Stimulated activated CD8-positive, alpha-beta memory T cell treated with anti-CD3 and anti-CD28 coated beads, Interleukin-12 subunit alpha, Interleukin-12 subunit beta, amount 100 ng/mL, for 24 hours (primary cell): Measurements from ENCODE around the gene MASP2.
"Not testable (repeated sequence)": the region's sequence is repeated elsewhere in the genome, so short reads cannot be mapped to it uniquely, and the experiment has no call there.

Experiments used
- DNase-seq: peaks from one replicate; pipeline ENCODE4 v3.0.0-alpha.2; 2020; ENCODE audit errors: extremely low read depth

Gene MASP2

DNA sequence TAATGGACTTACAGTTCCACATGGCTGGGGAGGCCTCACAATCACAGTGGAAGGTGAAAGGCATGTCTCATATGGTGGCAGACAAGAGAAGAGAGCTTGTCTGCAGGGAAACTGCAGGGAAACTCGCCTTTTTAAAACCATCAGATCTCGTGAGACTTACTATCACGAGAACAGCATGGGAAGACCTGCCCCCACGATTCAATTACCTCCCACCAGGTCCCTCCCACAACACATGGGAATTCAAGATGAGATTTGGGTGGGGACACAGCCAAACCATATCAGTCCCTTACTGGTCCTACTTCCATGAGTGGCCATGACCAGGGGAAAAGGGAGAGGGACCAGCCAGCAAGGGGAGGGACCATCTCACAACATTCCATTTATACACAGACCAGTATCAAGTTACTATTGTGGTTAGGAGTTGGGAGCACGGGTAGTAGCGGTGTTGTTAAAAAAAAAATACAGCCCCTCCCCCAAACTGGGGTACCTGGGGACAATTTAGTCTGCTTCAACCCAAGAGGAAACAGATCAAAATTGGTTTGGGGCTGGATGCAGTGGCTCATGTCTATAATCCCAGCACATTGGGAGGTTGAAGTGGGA, 57.0 kb downstream of the MASP2 start:
- not testable (repeated sequence) for DNase-seq

DNA sequence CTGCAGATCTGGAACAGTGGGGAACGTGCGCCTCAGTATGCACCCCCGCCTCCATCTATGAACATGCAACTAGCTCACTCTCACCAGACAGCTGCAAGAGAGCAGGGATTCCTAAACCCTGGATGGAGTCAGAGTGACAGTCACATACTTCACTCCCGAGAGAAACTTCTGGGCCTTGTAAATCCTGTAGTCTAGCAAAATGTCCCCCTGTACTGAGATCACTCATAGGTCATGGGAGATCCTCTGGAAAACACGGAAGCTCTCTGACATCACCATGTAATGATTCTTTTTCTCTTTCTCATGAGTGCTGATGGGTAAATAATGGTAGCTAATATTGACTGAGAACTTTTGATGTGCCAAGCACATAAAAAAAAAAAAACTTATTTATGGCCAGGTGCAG, 57.9 kb downstream of the MASP2 start:
- no peak for DNase-seq

DNA sequence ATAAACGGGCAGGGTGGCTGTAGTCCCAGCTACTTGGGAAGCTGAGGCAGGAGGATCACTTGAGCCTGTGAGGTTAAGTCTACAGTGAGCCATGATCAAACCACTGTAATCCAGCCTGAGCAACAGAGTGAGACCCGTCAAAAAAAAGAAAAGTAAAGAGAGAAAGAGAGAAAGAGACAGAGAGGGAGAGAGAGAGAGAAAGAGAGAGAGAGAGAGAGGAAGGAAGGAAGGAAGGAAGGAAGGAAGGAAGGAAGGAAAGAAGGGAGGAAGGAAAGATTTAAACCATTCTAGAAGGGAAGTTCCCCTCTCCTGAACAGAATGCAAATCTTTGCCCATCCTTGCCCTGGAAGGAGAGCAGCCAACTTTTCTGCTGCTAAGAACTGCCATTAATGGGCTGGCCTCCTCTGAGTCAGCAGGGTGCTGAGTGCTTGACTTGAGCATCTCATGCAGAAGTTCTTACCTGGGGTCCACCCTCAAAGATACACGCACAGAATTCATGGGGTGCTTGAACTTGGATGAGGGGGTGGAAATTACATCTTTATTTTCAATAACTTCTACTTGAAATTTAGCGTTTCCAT, 59.1 kb downstream of the MASP2 start:
- DNase-seq, result no peak

GRCh38 chr1:10986525-10986890, 60.5 kb downstream of the MASP2 start:
- no peak for DNase-seq

DNA sequence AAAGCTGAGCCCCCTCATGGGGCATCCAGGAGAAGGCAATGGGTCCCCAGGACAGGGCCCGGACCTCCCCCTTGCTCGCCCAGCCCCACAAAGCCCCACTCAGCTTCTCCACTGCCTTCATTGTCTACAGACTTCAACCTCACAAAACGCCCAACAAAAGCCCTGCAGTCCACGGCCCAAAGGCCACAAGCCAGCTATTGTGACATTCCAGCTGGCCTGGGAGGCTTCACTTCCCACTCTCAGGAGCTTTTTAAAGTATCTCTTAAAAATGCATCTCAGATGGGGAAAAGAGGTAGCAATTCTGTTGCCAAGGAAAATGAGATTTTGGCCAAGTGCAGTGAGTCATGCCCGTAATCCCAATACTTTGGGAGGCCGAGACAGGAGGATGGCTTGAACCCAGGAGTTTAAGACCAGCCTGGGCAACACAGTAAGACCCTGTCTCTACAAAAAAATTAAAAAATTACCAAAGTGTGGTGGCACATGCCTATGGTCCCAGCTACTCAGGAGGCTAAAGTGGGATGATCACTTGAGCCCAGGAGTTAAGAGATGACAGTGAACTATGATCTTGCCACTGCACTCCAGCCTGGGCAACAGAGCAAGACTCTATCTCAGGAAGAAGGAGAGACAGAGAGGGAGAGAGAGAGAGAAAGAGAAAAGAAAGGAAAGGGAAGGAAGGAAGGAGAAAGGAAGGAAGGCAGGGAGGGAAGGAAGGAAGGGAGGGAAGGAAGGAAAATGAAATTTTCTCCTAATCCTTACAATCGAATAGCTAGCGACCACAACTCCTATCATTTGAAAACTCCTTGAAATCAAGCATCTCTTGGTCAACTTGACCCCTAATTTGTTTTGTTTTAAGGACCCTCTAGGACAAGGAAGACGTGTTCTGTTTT, 66.0 kb downstream of the MASP2 start:
- DNase-seq, result no peak

GRCh38 chr1:10980094-10980577, 66.9 kb downstream of the MASP2 start:
- DNase-seq, result no peak

DNA sequence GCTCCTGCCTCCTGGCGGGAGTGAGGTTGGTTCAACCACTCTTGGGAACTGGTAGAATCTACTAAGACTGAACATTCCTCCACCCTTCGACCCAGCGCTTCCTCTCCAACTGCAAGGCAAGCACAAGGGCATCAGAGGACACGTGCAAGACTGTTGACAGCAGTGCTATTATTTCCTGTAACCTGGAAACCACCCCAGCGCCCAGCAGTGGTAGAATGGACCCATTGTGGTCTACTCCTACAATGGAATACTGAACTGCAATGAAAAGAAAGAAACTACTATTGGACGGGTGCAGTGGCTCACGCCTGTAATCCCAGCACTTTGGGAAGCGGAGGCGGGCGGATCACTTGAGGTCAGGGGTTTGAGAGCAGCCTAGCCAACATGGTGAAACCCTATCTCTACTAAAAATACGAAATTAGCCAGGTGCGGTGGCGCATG, 67.5 kb downstream of the MASP2 start:
- no peak for DNase-seq

- DNase-seq, result no peak
These were observed 68.3 kb downstream of the MASP2 start for GRCh38 chr1:10978719-10979118.
